K562 (cell line): ENCODE data around the gene FIG4. TPM values are rescaled to one million over a fixed set of nuclear protein-coding genes. Genes with fewer than 3 reads are reported as not detected.
A peak's percentile ranks its signal among the peaks of the same experiment; 100 is the strongest.

Source experiments
- ATAC-seq: fragments of 200-7000 bp; cut with Tn5 transposase; 3 replicates; pipeline ENCODE4 v1.9.1; 2020; ENCODE audit warnings: moderate library complexity
- BruUV-seq: library from RNA; stranded (reverse); fragments of 400-500 nt; replicated peaks from 2 replicates; lab custom pipeline; 2021; lab: Mats Ljungman, UMichigan
- CTCF ChIA-PET: fragments of 300-600 bp; formaldehyde crosslinking; extraction: SDS; loops from one replicate; lab custom pipeline; 2021; ENCODE audit warnings: low intra/inter-chr PET ratio; lab: Yijun Ruan, JAX
- POLR2A ChIA-PET: fragments of 300-600, 350-650 bp; sonication (Branson Sonifier 250); formaldehyde crosslinking; extraction: SDS; loops from one replicate; lab custom pipeline; 2021; ENCODE audit warnings: antibody characterized with exemption, inconsistent platforms; lab: Yijun Ruan, JAX
- DNase-seq, 4 experiments: peaks; one replicate each; pipeline versions ENCODE4 v3.0.0 to v3.0.0-alpha.2; 2011 to 2018; ENCODE audit warnings: low spot score in 3 of 4, mixed read lengths in 3 of 4; ENCODE audit errors: extremely low read depth in 1 of 4
- FAIRE-seq: peaks from 2 replicates; lab custom pipeline; 2011; peaks lifted over from hg19 to GRCh38; lab: Jason Lieb, UNC
- H2AFZ ChIP-seq: 2 replicates; pipeline ENCODE4 v1.6.0; 2011; ENCODE audit warnings: low read depth, low read length, control low read depth, inconsistent platforms
- H3K27ac ChIP-seq: fragments of 200-600 bp; 3 replicates; pipeline ENCODE4 v1.8.0; 2011; ENCODE audit warnings: low read depth, mild to moderate bottlenecking, control low read depth, inconsistent platforms, low read length, moderate library complexity, mixed read lengths; ENCODE audit errors: extremely low read depth
- H3K27me3 ChIP-seq, 2 experiments: fragments of 300-600 bp in 1 of 2; 2 replicates in 1 of 2; 3 replicates in 1 of 2; pipeline versions ENCODE4 v1.6.0 to v1.8.0; 2011; ENCODE audit warnings: inconsistent platforms in 2 of 2, low read length in 2 of 2, mild to moderate bottlenecking in 1 of 2, mixed read lengths in 1 of 2, moderate library complexity in 1 of 2; ENCODE audit not compliant: control insufficient read depth in 2 of 2, insufficient read depth in 2 of 2
- H3K36me3 ChIP-seq: fragments of 300-600 bp; 3 replicates; pipeline ENCODE4 v1.8.0; 2011; ENCODE audit warnings: mild to moderate bottlenecking, low read length, inconsistent platforms; ENCODE audit not compliant: control insufficient read depth, insufficient read depth
- H3K4me1 ChIP-seq, 2 experiments: fragments of 200-600 bp in 1 of 2; replicated peaks in 1 of 2; 2 replicates in 1 of 2; 3 replicates in 1 of 2; pipeline versions ENCODE4 v1.5.1 to v1.8.0; 2011; ENCODE audit warnings: inconsistent platforms in 2 of 2, low read length in 2 of 2, mild to moderate bottlenecking in 1 of 2, mixed read lengths in 1 of 2, moderate library complexity in 1 of 2; ENCODE audit not compliant: control insufficient read depth in 2 of 2, insufficient read depth in 2 of 2
- H3K4me2 ChIP-seq: 2 replicates; pipeline ENCODE4 v1.6.1; 2011; ENCODE audit warnings: low read length, control low read depth, inconsistent platforms, mixed read lengths; ENCODE audit not compliant: insufficient read depth
- H3K4me3 ChIP-seq: fragments of 200-600 bp; sonication (generic), shearing (Covaris generic); 2 replicates; pipeline ENCODE4 v1.5.1; 2016; ENCODE audit warnings: control low read depth, inconsistent platforms
- H3K79me2 ChIP-seq: fragments of 200-600 bp; 3 replicates; pipeline ENCODE4 v1.8.0; 2011; ENCODE audit warnings: low read length, inconsistent platforms; ENCODE audit not compliant: control insufficient read depth, insufficient read depth
- H3K9ac ChIP-seq, 2 experiments: 2 replicates each; pipeline versions ENCODE4 v1.6.0 to v1.6.1; 2011; ENCODE audit warnings: low read depth in 2 of 2, low read length in 2 of 2, control low read depth in 1 of 2, inconsistent platforms in 1 of 2, mild to moderate bottlenecking in 1 of 2, mixed read lengths in 1 of 2; ENCODE audit not compliant: insufficient read depth in 1 of 2
- H3K9me1 ChIP-seq: one replicate; pipeline ENCODE4 v1.6.0; 2011; ENCODE audit warnings: inconsistent platforms, mild to moderate bottlenecking, low read length, moderate library complexity; ENCODE audit not compliant: control insufficient read depth, insufficient read depth
- H3K9me3 ChIP-seq: replicated peaks from 2 replicates; pipeline ENCODE4 v1.5.1; 2011; ENCODE audit warnings: low read depth, low read length, inconsistent platforms; ENCODE audit not compliant: control insufficient read depth, insufficient read depth
- H4K20me1 ChIP-seq: replicated peaks from 2 replicates; pipeline ENCODE4 v1.6.1; 2011; ENCODE audit warnings: low read length, inconsistent platforms, mixed read lengths; ENCODE audit not compliant: control insufficient read depth, insufficient read depth
- CBFA2T3 ChIP-seq: fragments of 450-650 bp; IDR thresholded peaks from 2 replicates; pipeline ENCODE4 v1.6.1; 2017
- GABPB1 ChIP-seq: sonication (generic); formaldehyde crosslinking; IDR thresholded peaks from 2 replicates; pipeline ENCODE4 v1.8.0; 2022; ENCODE audit warnings: mild to moderate bottlenecking, missing genetic modification reagents
- KAT7 ChIP-seq: sonication (generic); formaldehyde crosslinking; IDR thresholded peaks from 2 replicates; pipeline ENCODE4 v1.8.0; 2022; ENCODE audit warnings: missing genetic modification reagents, mild to moderate bottlenecking, borderline replicate concordance
- PHB ChIP-seq: fragments of 250-450 bp; sonication (Bioruptor Pico); IDR thresholded peaks from 2 replicates; pipeline ENCODE4 v1.5.0; 2021
- RFX1 ChIP-seq: fragments of 450-650 bp; IDR thresholded peaks from 2 replicates; pipeline ENCODE4 v1.6.1; 2016; ENCODE audit warnings: mild to moderate bottlenecking, moderate library complexity
- ZNF311 ChIP-seq: fragments of 250-450 bp; sonication (Bioruptor Pico); IDR thresholded peaks from 2 replicates; pipeline ENCODE4 v1.4.0; 2020; ENCODE audit warnings: mild to moderate bottlenecking, moderate library complexity
- WGBS: fragments of 100-300 bp; shearing (Covaris generic); methylation state at CpG from one replicate; pipeline ENCODE4 v1.1.6; 2016; ENCODE audit warnings: low coverage, mixed read lengths; ENCODE audit not compliant: insufficient coverage; ENCODE audit errors: missing lambda C conversion rate; 5-methylcytosine and 5-hydroxymethylcytosine counted together
- in situ Hi-C: fragments of 300-500 bp; cut with MboI; formaldehyde crosslinking; loops from 4 replicates; pipeline ENCODE4 v1.15.0; 2018; ENCODE audit warnings: inconsistent platforms, mixed read lengths
- intact Hi-C: fragments of 100-400 bp; cut with micrococcal nuclease; formaldehyde crosslinking; loops from 2 replicates; pipeline ENCODE4 v1.14.2; 2022
- polyA plus RNA-seq, 8 experiments: library from polyadenylated mRNA; depleted of rRNA in 4 of 8; stranded (reverse) in 5 of 8; unstranded in 3 of 8; fragments of >200 nt; fragmentation: Nextera tagmentation in 2 of 8; fragmentation: Illumina TruSeq in 1 of 8; extraction: Ambion mirVana in 2 of 8; extraction: Trizol in 1 of 8; gene quantifications; 2 replicates each; pipeline versions ENCODE4 v1.2.1 to v1.2.3, GENCODE V29; 2011 to 2014; ENCODE audit warnings: inconsistent platforms in 1 of 8, missing spikeins in 1 of 8
- total RNA-seq, 7 experiments: library from RNA; depleted of rRNA in 6 of 7; stranded (reverse); fragments of >200 nt in 6 of 7; fragmentation: Illumina TruSeq in 2 of 7; extraction: Trizol in 2 of 7; gene quantifications; 2 replicates each; pipeline versions ENCODE4 v1.2.1 to v1.2.3, GENCODE V29; 2011 to 2021; ENCODE audit warnings: low replicate concordance in 1 of 7
- TF ChIP-seq, protein P1 (sequence below), 2 experiments: fragments of 450-650 bp in 1 of 2; sonication (generic) in 1 of 2; formaldehyde crosslinking in 1 of 2; IDR thresholded peaks in 1 of 2; conservative IDR thresholded peaks in 1 of 2; 2 replicates each; pipeline versions ENCODE4 v1.6.1 to v1.8.1; 2016 to 2023; ENCODE audit warnings: mild to moderate bottlenecking in 2 of 2, moderate library complexity in 2 of 2, inconsistent platforms in 1 of 2, missing genetic modification reagents in 1 of 2

Gene FIG4
- total and polyA plus RNA-seq, 9 of the 15 experiments (the other 6 are each of a cell fraction or from before 2014, with no cell fraction given) = 1.5 to 6.8 (median 4.3) TPM

DNA sequence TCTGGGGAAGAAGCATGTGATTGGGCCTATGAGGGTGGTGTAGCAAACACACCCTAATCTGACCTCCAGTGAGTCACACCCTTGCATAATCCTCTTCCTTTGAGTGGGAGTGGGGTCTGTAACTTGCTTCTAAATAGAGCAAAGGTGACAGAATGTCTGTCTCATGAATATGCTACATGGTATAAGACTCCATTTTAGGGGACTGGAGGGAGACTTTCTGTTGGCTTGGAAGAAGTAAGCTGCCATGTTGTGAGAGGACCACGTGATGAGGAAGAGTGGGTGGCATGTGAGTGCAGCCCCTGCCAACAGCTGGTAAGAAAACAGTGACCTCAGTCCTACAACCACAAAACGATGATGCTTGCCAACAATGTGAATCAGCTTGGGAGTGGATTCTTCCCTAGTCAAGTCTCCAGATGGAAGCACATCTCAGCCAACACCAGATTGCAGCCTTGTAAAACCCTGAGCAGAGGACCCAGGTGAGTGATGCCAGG, 3.8 kb upstream of the FIG4 start (continued):
- TF ChIP-seq, protein P1, sequence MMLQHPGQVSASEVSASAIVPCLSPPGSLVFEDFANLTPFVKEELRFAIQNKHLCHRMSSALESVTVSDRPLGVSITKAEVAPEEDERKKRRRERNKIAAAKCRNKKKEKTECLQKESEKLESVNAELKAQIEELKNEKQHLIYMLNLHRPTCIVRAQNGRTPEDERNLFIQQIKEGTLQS (IDR thresholded peaks at IDR 0.05) = peak; percentile 82
- TF ChIP-seq, protein P1 (CRISPR knock-in tag; conservative IDR thresholded peaks at IDR 0.05) = no peak
- TF ChIP-seq, all 486 proteins: peak for 14

DNA sequence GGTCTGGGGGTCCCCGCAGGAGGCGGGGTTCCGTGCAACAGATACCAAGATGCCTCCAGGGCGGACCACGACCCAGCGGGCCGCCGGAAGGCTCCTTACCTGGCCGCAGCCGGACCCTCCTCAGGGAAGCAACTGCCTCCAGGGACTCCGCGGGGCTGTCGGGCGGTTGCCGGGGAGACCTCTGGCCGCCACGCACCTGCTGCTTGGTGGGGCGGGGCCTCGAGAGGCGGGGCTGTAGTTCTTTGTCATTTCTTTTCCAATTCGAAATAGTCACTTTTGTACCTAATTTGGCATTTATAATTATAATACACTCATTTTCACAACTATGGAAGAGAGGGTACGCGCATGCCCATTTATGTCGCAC, 741 bp upstream of the FIG4 start:
- no peak overlapping the region; the same call in 2 of the 3 replicates for H3K27ac ChIP-seq
- in situ Hi-C loops (no loop called here), intact Hi-C loops (loop anchor here (5.0 to 10.0 kb wide), 2 partner anchors 163 to 506 kb away; no protein-coding TSS in a partner anchor)
- H3K9me3 ChIP-seq = no peaks in the 10 kb centered on the region
- BruUV-seq = no TSS peak
- H3K4me2 ChIP-seq = peak overlapping the region; percentile 96
- peak; percentile 74 for ATAC-seq
- no peaks in the 10 kb centered on the region for H4K20me1 ChIP-seq
- no peaks in the 10 kb centered on the region for H3K9me1 ChIP-seq
- ChIA-PET POLR2A (interaction anchor here (0.5 to 1.3 kb wide), 2 partner anchors 26 to 490 kb away, joined by 3 to 4 read pairs; no protein-coding TSS in a partner anchor), CTCF (no interaction called here)
- no peaks in the 10 kb centered on the region for H3K36me3 ChIP-seq
- H2AFZ ChIP-seq = peak overlapping the region; percentile 99
- H3K4me1 ChIP-seq = peaks cover 0 to 12% of the 10 kb centered on the region in 2 experiments; a peak in 3 of 5 replicates
- peaks cover 2 to 4% of the 10 kb centered on the region in 2 experiments; a peak in 2 of 5 replicates for H3K27me3 ChIP-seq
- peak overlapping the region; percentile 55 for H3K4me3 ChIP-seq
- TF ChIP-seq KAT7 (CRISPR knock-in tag) (0 out of 2 replicates have a peak, but pooled peaks have one; percentile 5), GABPB1 (CRISPR knock-in tag) (0 out of 2 replicates have a peak, but pooled peaks have one; percentile 6), CBFA2T3 (no peak), RFX1 (peak; percentile 76), ZNF311 (CRISPR knock-in tag) (no peak), PHB (CRISPR knock-in tag) (no peak)
- TF ChIP-seq, all 486 proteins: peak for 3
- DNase-seq = peak; percentile 32 to 72 (median 57)
- H3K9ac ChIP-seq = peak overlapping the region; percentile 66 to 83
- WGBS = 9% methylated on average over 24 of the region's 24 CpGs
- no peaks in the 10 kb centered on the region for H3K79me2 ChIP-seq
- FAIRE-seq = no peak
